ENCODE data around the gene RBP3.

The RBP3 gene

GRCh38 chr10:47348661-47349470, 703 bp downstream of the RBP3 start:
- no peak for TF ChIP-seq CTCF (IDR thresholded peaks at IDR 0.05; ENCODE audit: control insufficient read depth, insufficient read depth, low read depth, low read length, missing control alignments)
- no peak for DNase-seq (ENCODE audit: low read depth)
- no peak overlapping the region for H3K4me3 ChIP-seq (ENCODE audit: control insufficient read depth, low read depth, low read length)

GRCh38 chr10:47349516-47349915, 1.4 kb downstream of the RBP3 start:
- no peak for TF ChIP-seq CTCF (IDR thresholded peaks at IDR 0.05; ENCODE audit: control insufficient read depth, insufficient read depth, low read depth, low read length, missing control alignments)
- no peak overlapping the region for H3K4me3 ChIP-seq (ENCODE audit: control insufficient read depth, low read depth, low read length)
- DNase-seq (ENCODE audit: low read depth): no peak

- H3K4me3 ChIP-seq (ENCODE audit: control insufficient read depth, low read depth, low read length): no peak overlapping the region
- no peak for TF ChIP-seq CTCF (IDR thresholded peaks at IDR 0.05; ENCODE audit: control insufficient read depth, insufficient read depth, low read depth, low read length, missing control alignments)
- DNase-seq (ENCODE audit: low read depth): no peak
These were observed 1.8 kb downstream of the RBP3 start for GRCh38 chr10:47349941-47350371.

GRCh38 chr10:47350671-47351640, 2.8 kb downstream of the RBP3 start:
- no peak overlapping the region for H3K4me3 ChIP-seq (ENCODE audit: control insufficient read depth, low read depth, low read length)
- TF ChIP-seq CTCF (IDR thresholded peaks at IDR 0.05; ENCODE audit: control insufficient read depth, insufficient read depth, low read depth, low read length, missing control alignments): no peak
- no peak for DNase-seq (ENCODE audit: low read depth)

- no peak overlapping the region for H3K4me3 ChIP-seq (ENCODE audit: control insufficient read depth, low read depth, low read length)
- TF ChIP-seq CTCF (IDR thresholded peaks at IDR 0.05; ENCODE audit: control insufficient read depth, insufficient read depth, low read depth, low read length, missing control alignments): no peak
- no peak for DNase-seq (ENCODE audit: low read depth)
These were observed 4.0 kb downstream of the RBP3 start for GRCh38 chr10:47351899-47352815.

- no peak for TF ChIP-seq CTCF (IDR thresholded peaks at IDR 0.05; ENCODE audit: control insufficient read depth, insufficient read depth, low read depth, low read length, missing control alignments)
- DNase-seq (ENCODE audit: low read depth): no peak
- no peak overlapping the region for H3K4me3 ChIP-seq (ENCODE audit: control insufficient read depth, low read depth, low read length)
These were observed 5.2 kb downstream of the RBP3 start for GRCh38 chr10:47353351-47353750.

All from AG09309 (cell line).